Measurements from ENCODE around the gene MAT2A.
A peak's percentile ranks its signal among the peaks of the same experiment; 100 is the strongest.

The MAT2A gene

GRCh38 chr2:85538507-85539360 lies at the start of gene MAT2A:
Gene MAT2A, plus strand, starts transcription at chr2:85539168. Its CDS starts 120 bp downstream, at chr2:85539288.
- Mint-ChIP-seq H3K4me3 (peak within 1 kb of the TSS; percentile 98), H3K9me3 (ENCODE audit: low read depth) (no peaks in the 10 kb centered on the region), H3K27ac (peak within 1 kb of the TSS; percentile 98), H3K36me3 (peaks cover 34% of the 10 kb centered on the region), H3K27me3 (no peaks in the 10 kb centered on the region), H3K4me1 (ENCODE audit: low read depth) (peaks cover 42% of the 10 kb centered on the region)

DNA sequence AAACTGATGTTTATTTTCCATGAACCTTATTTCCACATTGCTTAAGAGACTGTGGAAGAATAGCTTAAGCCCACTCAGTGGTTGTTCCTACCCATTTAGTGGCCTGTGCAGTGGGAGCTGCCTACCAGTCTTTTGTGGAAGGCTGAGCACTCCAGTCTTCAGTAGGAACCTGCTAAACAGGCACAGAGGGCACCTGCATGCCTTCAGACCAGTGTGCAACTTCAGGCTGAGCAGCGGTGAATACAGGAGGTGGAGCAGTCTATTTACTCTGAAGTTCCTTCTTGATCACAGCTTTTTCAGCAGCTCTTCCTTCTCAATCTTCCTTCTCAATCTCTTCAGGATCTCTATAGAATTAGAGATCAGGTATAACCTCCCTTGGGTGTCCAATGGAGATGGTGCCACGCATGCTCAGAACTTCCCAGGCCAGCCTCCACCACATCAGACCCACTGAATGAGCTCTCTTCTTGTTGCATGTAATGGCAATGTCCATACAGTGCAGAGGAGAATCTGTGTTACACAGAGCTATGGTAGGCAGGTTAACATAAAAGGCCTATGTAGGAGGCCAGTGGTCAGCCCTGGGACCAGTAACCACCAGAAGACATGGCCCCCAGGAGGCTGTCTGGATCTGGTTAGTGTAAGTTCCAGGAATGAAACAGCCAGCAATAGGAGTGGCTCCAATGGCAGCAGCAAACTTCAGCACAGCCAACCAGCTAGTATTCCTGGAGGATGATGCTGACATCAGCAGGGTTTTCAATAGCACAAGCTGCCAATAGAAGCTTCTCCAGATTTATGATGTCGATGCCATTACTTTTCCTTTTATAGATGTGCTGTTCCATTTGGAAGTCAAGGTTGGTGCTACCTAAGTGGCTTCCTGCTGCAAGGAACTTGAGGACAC lies 47.9 kb upstream of the MAT2A start:
- Mint-ChIP-seq H3K27ac (no peak overlapping the region), H3K9me3 (ENCODE audit: low read depth) (peaks cover 4% of the 10 kb centered on the region), H3K36me3 (peaks cover 2% of the 10 kb centered on the region), H3K27me3 (no peaks in the 10 kb centered on the region), H3K4me3 (no peak overlapping the region), H3K4me1 (ENCODE audit: low read depth) (no peaks in the 10 kb centered on the region)

GRCh38 chr2:85496436-85496835 lies 42.5 kb upstream of the MAT2A start:
- no peaks in the 10 kb centered on the region for H3K9me3 Mint-ChIP-seq (ENCODE audit: low read depth)
- no peak overlapping the region for H3K27ac Mint-ChIP-seq
- H3K4me1 Mint-ChIP-seq (ENCODE audit: low read depth): no peaks in the 10 kb centered on the region
- H3K27me3 Mint-ChIP-seq: no peaks in the 10 kb centered on the region
- no peak overlapping the region for H3K4me3 Mint-ChIP-seq
- no peaks in the 10 kb centered on the region for H3K36me3 Mint-ChIP-seq

GRCh38 chr2:85497944-85498630 lies 40.9 kb upstream of the MAT2A start:
- Mint-ChIP-seq H3K27ac (no peak overlapping the region), H3K36me3 (no peaks in the 10 kb centered on the region), H3K4me1 (ENCODE audit: low read depth) (no peaks in the 10 kb centered on the region)

GRCh38 chr2:85501248-85501647 lies 37.7 kb upstream of the MAT2A start:
- H3K9me3 Mint-ChIP-seq (ENCODE audit: low read depth): no peaks in the 10 kb centered on the region
- H3K36me3 Mint-ChIP-seq: no peaks in the 10 kb centered on the region

More at GRCh38 chr2:85497944-85498630, 40.9 kb upstream of the MAT2A start:
- H3K9me3 Mint-ChIP-seq (ENCODE audit: low read depth): no peaks in the 10 kb centered on the region
- H3K4me3 Mint-ChIP-seq: no peak overlapping the region
- H3K27me3 Mint-ChIP-seq: no peaks in the 10 kb centered on the region

DNA sequence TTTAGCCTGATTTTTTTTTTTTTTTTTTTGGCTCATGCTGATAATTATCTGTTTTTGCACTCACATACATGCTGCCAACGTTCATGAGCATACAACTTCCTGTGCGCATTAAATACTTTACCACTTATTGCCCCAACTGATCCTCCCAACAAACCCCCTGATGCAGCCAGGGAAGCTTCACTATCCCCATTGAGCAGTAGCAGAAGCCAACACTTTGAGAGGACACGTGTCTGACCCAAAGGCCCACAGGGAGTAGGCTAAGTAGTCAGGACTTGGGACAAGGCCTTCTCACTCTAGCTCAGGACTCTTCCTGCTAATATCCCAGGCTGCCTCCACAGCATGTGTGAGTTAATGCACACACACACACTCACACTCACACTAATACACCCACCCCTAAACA lies 36.2 kb upstream of the MAT2A start:
- Mint-ChIP-seq H3K9me3 (ENCODE audit: low read depth) (no peaks in the 10 kb centered on the region), H3K27ac (no peak overlapping the region), H3K36me3 (no peaks in the 10 kb centered on the region), H3K4me1 (ENCODE audit: low read depth) (no peaks in the 10 kb centered on the region), H3K27me3 (no peaks in the 10 kb centered on the region), H3K4me3 (no peak overlapping the region)

More at GRCh38 chr2:85501248-85501647, 37.7 kb upstream of the MAT2A start:
- Mint-ChIP-seq H3K27ac (no peak overlapping the region), H3K4me3 (no peak overlapping the region), H3K27me3 (no peaks in the 10 kb centered on the region), H3K4me1 (ENCODE audit: low read depth) (no peaks in the 10 kb centered on the region)

DNA sequence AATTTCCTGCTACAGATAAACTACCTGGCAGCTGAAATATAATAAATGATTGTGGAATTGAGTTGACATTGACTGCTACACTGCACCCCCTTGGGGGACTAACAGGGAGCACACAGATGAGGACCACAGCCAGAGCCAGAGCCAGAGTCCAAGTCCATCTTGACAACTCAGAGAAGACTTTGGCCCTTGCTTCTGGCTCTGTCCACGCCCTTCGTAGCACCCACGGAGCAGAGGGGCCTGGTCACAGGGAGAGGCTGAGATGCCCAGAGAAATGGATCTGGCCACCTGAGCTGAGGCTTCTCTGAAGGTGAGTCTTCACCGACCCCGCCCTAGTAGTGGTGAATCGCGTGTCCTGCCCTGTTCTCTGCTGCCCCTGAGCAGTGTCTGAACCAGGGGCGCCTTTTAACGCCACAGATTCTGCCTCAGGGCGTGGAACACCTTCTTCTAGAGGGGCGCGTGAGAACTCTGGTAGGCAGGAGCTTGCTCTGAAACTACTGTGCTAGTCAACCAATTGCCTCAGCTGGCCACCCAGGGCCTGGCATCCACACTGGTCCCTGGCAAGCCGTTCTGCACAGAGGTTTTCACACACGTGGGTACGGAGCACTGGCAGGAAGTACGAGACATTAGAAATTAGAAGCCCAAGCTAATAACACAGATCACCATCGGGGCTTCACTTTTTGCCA lies 35.7 kb upstream of the MAT2A start:
- Mint-ChIP-seq H3K9me3 (ENCODE audit: low read depth) (no peaks in the 10 kb centered on the region), H3K4me3 (no peak overlapping the region), H3K4me1 (ENCODE audit: low read depth) (no peaks in the 10 kb centered on the region), H3K36me3 (no peaks in the 10 kb centered on the region), H3K27ac (no peak overlapping the region), H3K27me3 (no peaks in the 10 kb centered on the region)

GRCh38 chr2:85503851-85504777 lies 34.9 kb upstream of the MAT2A start:
- Mint-ChIP-seq H3K9me3 (ENCODE audit: low read depth) (no peaks in the 10 kb centered on the region), H3K4me3 (no peak overlapping the region), H3K27me3 (no peaks in the 10 kb centered on the region), H3K4me1 (ENCODE audit: low read depth) (no peaks in the 10 kb centered on the region), H3K27ac (no peak overlapping the region), H3K36me3 (no peaks in the 10 kb centered on the region)

- H3K9me3 Mint-ChIP-seq (ENCODE audit: low read depth): no peaks in the 10 kb centered on the region
- no peaks in the 10 kb centered on the region for H3K36me3 Mint-ChIP-seq
- no peak overlapping the region for H3K4me3 Mint-ChIP-seq
- H3K27me3 Mint-ChIP-seq: no peaks in the 10 kb centered on the region
- H3K4me1 Mint-ChIP-seq (ENCODE audit: low read depth): no peaks in the 10 kb centered on the region
- H3K27ac Mint-ChIP-seq: no peak overlapping the region
Observed at GRCh38 chr2:85504778-85505261, 34.1 kb upstream of the MAT2A start.

- H3K36me3 Mint-ChIP-seq: no peaks in the 10 kb centered on the region
- H3K27me3 Mint-ChIP-seq: no peaks in the 10 kb centered on the region
- H3K27ac Mint-ChIP-seq: no peak overlapping the region
- H3K9me3 Mint-ChIP-seq (ENCODE audit: low read depth): no peaks in the 10 kb centered on the region
- no peak overlapping the region for H3K4me3 Mint-ChIP-seq
- H3K4me1 Mint-ChIP-seq (ENCODE audit: low read depth): no peaks in the 10 kb centered on the region
Observed at GRCh38 chr2:85505551-85506238, 33.3 kb upstream of the MAT2A start.

DNA sequence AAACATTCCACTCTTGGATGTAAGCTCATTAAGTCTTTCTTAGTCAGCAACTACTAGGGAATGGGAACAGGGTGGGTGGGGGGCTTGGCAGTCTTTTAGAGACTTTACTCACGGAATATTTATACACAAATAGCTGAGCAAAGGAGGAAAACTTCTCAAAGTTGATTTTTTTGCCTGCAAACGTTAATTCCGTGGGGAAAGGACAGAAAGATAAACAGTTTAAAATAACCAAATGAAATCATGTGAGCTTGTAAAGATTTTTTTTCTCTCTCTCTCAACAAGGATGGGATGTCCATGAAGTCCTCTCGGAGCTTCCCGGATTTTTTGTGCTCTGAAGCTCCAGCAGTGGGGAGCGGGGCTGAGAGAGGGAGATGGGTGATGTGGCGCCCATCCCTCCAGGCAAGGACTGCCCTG lies 32.2 kb upstream of the MAT2A start:
- H3K36me3 Mint-ChIP-seq: no peaks in the 10 kb centered on the region
- H3K4me3 Mint-ChIP-seq: no peak overlapping the region
- no peak overlapping the region for H3K27ac Mint-ChIP-seq
- H3K4me1 Mint-ChIP-seq (ENCODE audit: low read depth): no peaks in the 10 kb centered on the region
- H3K27me3 Mint-ChIP-seq: no peaks in the 10 kb centered on the region
- no peaks in the 10 kb centered on the region for H3K9me3 Mint-ChIP-seq (ENCODE audit: low read depth)

DNA sequence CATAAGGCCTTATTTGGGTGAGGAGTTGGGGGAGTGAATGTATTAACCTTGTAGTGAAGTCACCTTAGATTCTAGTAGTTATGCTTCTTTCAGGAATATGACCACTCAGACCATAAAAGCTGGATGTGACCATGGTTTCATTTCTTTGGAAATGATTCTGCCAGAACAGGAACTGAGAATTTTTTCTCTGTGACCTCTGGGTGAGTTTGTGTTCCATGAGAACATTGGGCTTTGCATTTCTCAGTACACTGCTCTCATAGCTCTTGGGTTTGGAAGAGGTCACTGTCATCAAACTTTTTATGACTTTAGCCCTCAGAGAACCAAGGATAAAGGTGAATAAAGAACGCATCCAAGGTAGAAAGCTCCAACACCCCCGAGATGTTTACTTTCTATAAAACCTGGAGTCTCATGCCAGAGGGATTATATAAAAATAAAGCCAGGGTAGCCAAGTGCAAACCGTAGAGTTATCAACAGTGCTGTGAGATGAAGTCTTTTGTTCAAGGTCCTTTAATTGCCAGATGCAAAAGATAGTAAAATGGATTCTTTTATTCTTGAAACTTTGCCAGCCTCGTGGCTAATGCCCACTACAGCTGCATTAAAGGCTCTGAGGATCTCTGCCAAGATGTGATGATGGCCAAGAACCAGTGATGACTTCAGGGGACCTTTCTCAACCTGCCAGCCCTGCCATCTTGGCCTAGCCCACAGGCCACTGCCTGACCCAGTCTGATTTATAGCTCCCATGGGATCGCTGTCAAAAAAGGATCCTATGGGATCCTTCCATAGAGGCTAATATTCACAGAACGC lies 27.8 kb upstream of the MAT2A start:
- H3K4me3 Mint-ChIP-seq: no peak overlapping the region
- no peaks in the 10 kb centered on the region for H3K4me1 Mint-ChIP-seq (ENCODE audit: low read depth)
- no peak overlapping the region for H3K27ac Mint-ChIP-seq
- H3K36me3 Mint-ChIP-seq: no peaks in the 10 kb centered on the region
- H3K9me3 Mint-ChIP-seq (ENCODE audit: low read depth): no peaks in the 10 kb centered on the region
- H3K27me3 Mint-ChIP-seq: no peaks in the 10 kb centered on the region

Data from activated naive CD8-positive, alpha-beta T cell (primary cell).